ENCODE data around the gene SYNGR2.

Gene SYNGR2

DNA sequence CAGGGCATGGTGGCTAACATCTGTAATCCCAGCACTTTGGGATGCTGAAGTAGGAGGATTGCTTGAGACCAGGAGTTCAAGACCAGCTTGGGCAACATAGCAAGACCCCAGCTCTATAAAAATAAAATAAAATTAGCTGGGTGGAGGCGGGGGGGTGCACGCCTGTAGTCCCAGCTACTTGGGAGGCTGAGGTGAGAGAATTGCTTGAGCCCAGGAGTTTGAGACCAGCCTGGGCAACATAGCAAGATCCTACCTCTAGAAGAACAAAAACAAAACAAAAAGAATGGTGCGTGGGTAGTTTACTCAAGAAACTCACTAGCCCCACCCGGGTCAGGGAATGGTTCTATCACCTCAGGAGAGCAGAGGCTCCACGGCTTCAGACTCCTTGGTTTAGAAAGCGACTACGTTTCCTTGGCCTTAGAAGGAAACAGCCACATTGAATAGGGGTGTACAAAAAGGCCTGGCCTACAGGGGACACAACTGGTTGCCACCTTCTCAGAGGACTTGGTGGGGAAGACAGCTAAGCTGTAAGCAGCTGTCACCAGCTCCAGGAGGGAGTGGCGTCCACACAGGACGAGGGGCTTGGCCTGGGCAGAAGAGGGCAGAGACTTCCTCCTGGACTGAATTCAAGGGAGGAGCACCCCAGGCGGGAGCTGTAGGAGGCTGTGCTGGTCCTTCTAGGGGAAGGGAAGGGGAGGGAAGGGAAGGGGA is 17.8 kb downstream of the SYNGR2 start:
- TF ChIP-seq, protein P1, sequence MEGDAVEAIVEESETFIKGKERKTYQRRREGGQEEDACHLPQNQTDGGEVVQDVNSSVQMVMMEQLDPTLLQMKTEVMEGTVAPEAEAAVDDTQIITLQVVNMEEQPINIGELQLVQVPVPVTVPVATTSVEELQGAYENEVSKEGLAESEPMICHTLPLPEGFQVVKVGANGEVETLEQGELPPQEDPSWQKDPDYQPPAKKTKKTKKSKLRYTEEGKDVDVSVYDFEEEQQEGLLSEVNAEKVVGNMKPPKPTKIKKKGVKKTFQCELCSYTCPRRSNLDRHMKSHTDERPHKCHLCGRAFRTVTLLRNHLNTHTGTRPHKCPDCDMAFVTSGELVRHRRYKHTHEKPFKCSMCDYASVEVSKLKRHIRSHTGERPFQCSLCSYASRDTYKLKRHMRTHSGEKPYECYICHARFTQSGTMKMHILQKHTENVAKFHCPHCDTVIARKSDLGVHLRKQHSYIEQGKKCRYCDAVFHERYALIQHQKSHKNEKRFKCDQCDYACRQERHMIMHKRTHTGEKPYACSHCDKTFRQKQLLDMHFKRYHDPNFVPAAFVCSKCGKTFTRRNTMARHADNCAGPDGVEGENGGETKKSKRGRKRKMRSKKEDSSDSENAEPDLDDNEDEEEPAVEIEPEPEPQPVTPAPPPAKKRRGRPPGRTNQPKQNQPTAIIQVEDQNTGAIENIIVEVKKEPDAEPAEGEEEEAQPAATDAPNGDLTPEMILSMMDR (IDR thresholded peaks at IDR 0.05; ENCODE audit: insufficient read depth, missing control alignments), result no peak
- no peak for FAIRE-seq
- DNase-seq (ENCODE audit: insufficient read length, low spot score), result no peak

DNA sequence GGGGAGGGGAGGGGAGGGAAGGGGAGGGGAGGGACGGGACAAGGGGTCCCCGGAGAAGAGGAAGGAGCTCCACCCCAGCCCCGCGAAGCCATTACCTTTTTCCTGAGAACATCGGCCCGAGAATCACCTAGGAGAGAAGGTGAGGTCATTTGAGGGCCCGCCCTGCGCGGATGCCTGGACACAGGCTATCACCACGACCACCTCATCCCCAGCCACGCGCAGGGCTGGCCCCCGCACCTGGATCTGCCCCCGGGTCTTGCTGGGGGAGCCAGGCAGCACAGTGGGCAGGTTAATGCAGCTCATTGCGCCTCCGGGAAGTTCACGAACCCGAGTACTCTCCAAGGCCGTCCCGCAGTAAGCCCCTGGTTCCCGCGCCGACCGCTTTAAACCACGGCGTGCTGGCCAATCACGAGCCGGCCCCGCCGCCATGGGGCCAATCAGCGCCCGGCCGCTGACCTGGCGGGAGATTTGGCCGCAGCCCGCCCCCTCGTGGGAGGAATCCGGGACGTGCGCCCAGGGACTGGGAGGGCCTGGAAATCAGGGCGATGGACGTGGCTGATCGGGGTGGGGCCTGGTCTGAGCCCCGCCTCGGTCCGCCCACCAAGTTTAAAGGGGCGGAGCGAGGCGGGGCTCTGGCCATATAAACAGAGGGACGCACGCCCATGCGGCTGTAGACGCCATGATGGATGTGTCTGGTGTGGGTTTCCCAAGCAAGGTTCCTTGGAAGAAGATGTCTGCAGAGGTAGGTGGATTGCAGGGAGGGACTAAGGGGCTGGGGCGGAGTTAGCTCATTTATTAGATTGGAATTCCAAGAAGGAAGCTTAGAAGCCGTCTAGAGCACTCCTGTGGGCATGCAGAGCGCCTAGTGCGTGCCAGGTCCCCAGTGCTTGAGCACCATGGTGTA is 18.6 kb downstream of the SYNGR2 start, which contains the start of the genes AFMID and TK1:
TSS of gene AFMID (plus strand) at position 671 of the 904 bp plus-strand sequence. CDS start at position 680, 9 bp downstream.
TSS of gene TK1 (minus strand) at position 361 of the 904 bp plus-strand sequence. CDS start at position 303, 58 bp downstream.
- DNase-seq (ENCODE audit: insufficient read length, low spot score) (peak; percentile 98), FAIRE-seq (no peak)
- TF ChIP-seq, protein P1 (IDR thresholded peaks at IDR 0.05; ENCODE audit: insufficient read depth, missing control alignments), result peak; percentile 68

DNA sequence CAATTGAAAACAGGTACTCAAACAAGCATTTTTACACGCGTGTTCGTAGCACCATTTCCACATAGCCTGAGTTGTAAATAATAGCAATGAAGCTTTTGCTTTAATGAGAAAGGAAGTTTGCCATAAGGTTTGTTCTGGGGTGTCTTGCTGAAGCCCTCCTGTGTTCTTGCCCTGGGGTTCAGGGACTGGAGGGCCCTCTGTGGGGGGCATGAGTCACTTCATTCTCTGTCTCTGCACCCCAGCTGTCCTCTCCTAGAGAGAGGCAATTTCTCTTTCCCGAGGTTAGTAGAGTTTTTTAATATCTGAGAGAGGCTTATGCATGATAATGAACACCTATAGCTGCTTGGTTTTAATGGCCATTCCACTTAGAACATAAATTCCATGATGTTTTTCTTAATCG is 28.3 kb downstream of the SYNGR2 start:
- DNase-seq (ENCODE audit: insufficient read length, low spot score) (no peak), FAIRE-seq (no peak)
- TF ChIP-seq, protein P1 (IDR thresholded peaks at IDR 0.05; ENCODE audit: insufficient read depth, missing control alignments), result no peak

DNA sequence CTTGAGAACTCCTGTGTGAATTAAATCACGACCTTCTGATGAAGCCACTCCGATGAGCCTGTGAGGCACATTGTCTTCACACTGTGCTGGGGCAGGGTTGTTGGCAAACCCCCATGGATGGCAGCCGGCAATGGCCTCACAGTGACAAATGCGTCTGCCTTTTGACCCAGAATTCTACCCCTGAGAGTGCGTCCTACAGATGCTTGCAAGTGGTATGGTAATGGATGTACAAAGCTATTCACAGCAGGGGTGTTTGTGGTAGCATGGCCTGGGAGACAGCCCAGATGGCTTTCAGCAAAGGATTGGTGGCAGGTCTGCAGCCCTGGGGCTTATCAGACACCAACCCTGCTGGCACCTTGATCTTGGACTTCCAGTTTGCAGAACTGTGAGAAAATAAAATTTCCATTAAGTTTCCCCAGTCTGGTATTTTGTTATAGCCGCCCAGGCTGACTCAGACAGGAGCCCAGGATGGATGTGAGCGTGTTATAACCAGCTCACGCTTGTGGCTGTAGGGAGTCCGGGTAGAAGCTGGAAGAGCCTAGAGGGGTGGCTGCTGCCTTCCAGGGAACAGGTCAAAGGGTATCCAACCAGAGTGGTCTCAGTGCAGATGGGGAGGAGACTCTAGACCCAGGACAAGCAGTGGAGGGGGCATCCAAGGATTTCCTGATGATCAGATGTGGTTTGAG is 28.9 kb downstream of the SYNGR2 start:
- DNase-seq (ENCODE audit: insufficient read length, low spot score) (no peak), FAIRE-seq (no peak)
- TF ChIP-seq, protein P1 (IDR thresholded peaks at IDR 0.05; ENCODE audit: insufficient read depth, missing control alignments), result no peak

DNA sequence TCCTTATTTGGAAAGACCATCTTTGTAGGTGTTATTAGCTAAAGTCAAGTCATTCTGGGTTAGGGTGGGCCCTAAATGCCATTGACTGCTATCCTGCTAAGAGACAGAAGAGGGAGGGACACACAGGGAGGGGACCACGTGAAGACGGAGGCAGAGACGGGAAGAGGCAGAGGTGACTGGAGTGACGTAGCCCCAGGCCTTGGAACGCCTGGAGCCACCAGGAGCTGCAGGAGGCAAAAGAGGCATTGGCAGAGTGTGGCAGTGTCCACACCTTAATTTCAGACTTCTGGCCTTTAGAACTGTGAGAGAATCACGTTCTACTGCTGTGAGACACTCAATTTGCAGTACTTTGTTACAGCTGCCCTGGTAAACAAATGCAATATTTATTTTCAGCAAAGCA is 32.1 kb downstream of the SYNGR2 start:
- FAIRE-seq (no peak), DNase-seq (ENCODE audit: insufficient read length, low spot score) (no peak)
- TF ChIP-seq, protein P1 (IDR thresholded peaks at IDR 0.05; ENCODE audit: insufficient read depth, missing control alignments), result no peak

DNA sequence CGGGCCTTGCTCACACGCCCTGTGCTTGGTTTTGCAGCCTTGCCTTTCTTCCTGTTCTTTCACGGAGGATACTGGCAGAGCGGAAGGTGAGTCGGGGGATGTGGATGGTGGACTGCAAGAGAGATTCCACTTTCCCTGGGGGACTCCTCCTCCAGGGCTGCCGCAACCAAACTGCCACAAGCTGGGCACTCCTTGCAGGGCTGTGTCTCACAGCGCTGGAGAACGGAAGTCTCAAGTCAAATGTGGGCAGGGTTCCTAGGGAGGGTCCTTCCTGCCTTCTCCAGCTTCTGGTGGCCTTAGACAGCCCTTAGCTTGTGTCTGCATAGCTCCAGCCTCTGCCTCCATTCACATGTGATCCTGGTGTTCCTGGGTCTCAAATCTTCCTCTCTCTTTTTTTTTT is 34.3 kb downstream of the SYNGR2 start:
- TF ChIP-seq, protein P1 (IDR thresholded peaks at IDR 0.05; ENCODE audit: insufficient read depth, missing control alignments), result no peak
- no peak for FAIRE-seq
- no peak for DNase-seq (ENCODE audit: insufficient read length, low spot score)

All from D721Med (cell line).